Measurements from ENCODE around the gene FAM200C.

- TF ChIP-seq CTCF (IDR thresholded peaks at IDR 0.05 in 4 of 5, conservative IDR thresholded peaks at IDR 0.05 in 1 of 5) (no peak), POLR2A (IDR thresholded peaks at IDR 0.05) (peak in 1 of 2 donors; percentile 57)
These were observed 21.9 kb upstream of the FAM200C start, which contains the start of gene PTTG1 for GRCh38 chr5:160421625-160422258.

Data from gastrocnemius medialis (tissue), 4 donors.